ENCODE data around the gene TBC1D9. TPM values are rescaled to one million over a fixed set of nuclear protein-coding genes. Genes with fewer than 3 reads are reported as not detected.

Gene TBC1D9
- total and polyA plus RNA-seq, 10 of the 15 experiments (the other 5 are each of a cell fraction or from before 2014, with no cell fraction given) = 0.87 to 14.9 (median 7.1) TPM

- Histone ChIP-seq H3K27ac (ENCODE audit: control insufficient read depth, insufficient read depth) (no peak overlapping the region), H3K79me2 (ENCODE audit: control insufficient read depth, insufficient read depth, low read length) (no peaks in the 10 kb centered on the region), H3K9ac (ENCODE audit: control insufficient read depth, insufficient read depth, low read length) (no peak overlapping the region), H3K4me2 (ENCODE audit: control insufficient read depth, insufficient read depth) (no peak overlapping the region), H3K36me3 (ENCODE audit: control insufficient read depth in 2 of 2, insufficient read depth in 2 of 2, low read length in 1 of 2) (no peaks in the 10 kb centered on the region), H3K9me3 (replicated peaks; ENCODE audit: control insufficient read depth, insufficient read depth, low read length) (no peaks in the 10 kb centered on the region), H3K27me3 (replicated peaks in 1 of 2; ENCODE audit: control insufficient read depth in 2 of 2, insufficient read depth in 2 of 2, low read length in 1 of 2) (no peaks in the 10 kb centered on the region), H2AFZ (ENCODE audit: control insufficient read depth, low read depth, low read length) (no peak overlapping the region), H3K4me3 (no peak overlapping the region), H4K20me1 (ENCODE audit: control insufficient read depth, insufficient read depth) (no peaks in the 10 kb centered on the region), H3K4me1 (ENCODE audit: control insufficient read depth, insufficient read depth, low read length) (peaks cover 17% of the 10 kb centered on the region)
- SMC1A ChIA-PET (ENCODE audit: uncharacterized antibody, unreplicated experiment) = no interaction called here
- RAD21 ChIA-PET (ENCODE audit: unreplicated experiment) = no interaction called here
- CTCF ChIA-PET = no interaction called here
- peak; percentile 43; the same call in 1 of the 2 replicates for TF ChIP-seq RUNX3 (IDR thresholded peaks at IDR 0.05; ENCODE audit: low read length)
- TF ChIP-seq JUNB (IDR thresholded peaks at IDR 0.05) = peak; percentile 49
- no peak for TF ChIP-seq GATAD2B (conservative IDR thresholded peaks at IDR 0.05; ENCODE audit: low read depth)
- no peak for TF ChIP-seq HDGF (IDR thresholded peaks at IDR 0.05)
- FAIRE-seq (no peak), ATAC-seq (peak; percentile 62), DNase-seq (ENCODE audit: low read depth, low spot score) (no peak)
- intact Hi-C loops (cut with micrococcal nuclease; ENCODE audit: unreplicated experiment) = no loop called here
- in situ Hi-C loops (cut with MboI) = no loop called here
- WGBS (ENCODE audit: insufficient coverage, insufficient replicate concordance, low lambda C conversion rate, missing lambda C conversion rate) = 25% methylated on average over 3 of the region's 3 CpGs
- no TSS peak for BruUV-seq (replicated peaks)
- POLR2A ChIA-PET = no interaction called here
Measured at GRCh38 chr4:140726776-140727500, 29.2 kb downstream of the TBC1D9 start.

GRCh38 chr4:140725556-140725955 lies 30.6 kb downstream of the TBC1D9 start:
- Histone ChIP-seq H4K20me1 (ENCODE audit: control insufficient read depth, insufficient read depth) (no peaks in the 10 kb centered on the region), H3K79me2 (ENCODE audit: control insufficient read depth, insufficient read depth, low read length) (no peaks in the 10 kb centered on the region), H3K4me1 (ENCODE audit: control insufficient read depth, insufficient read depth, low read length) (peaks cover 27% of the 10 kb centered on the region), H3K9ac (ENCODE audit: control insufficient read depth, insufficient read depth, low read length) (no peak overlapping the region), H3K9me3 (replicated peaks; ENCODE audit: control insufficient read depth, insufficient read depth, low read length) (no peaks in the 10 kb centered on the region), H2AFZ (ENCODE audit: control insufficient read depth, low read depth, low read length) (no peak overlapping the region), H3K36me3 (ENCODE audit: control insufficient read depth in 2 of 2, insufficient read depth in 2 of 2, low read length in 1 of 2) (no peaks in the 10 kb centered on the region), H3K27ac (ENCODE audit: control insufficient read depth, insufficient read depth) (no peak overlapping the region), H3K4me2 (ENCODE audit: control insufficient read depth, insufficient read depth) (no peak overlapping the region), H3K27me3 (replicated peaks in 1 of 2; ENCODE audit: control insufficient read depth in 2 of 2, insufficient read depth in 2 of 2, low read length in 1 of 2) (no peaks in the 10 kb centered on the region), H3K4me3 (no peak overlapping the region)
- TF ChIP-seq BRCA1 (IDR thresholded peaks at IDR 0.05; ENCODE audit: low read depth, low read length) = no peak
- no peak for TF ChIP-seq SUPT20H (IDR thresholded peaks at IDR 0.05; ENCODE audit: borderline replicate concordance, control insufficient read depth, low read depth, low read length)
- no peak for TF ChIP-seq HSF1 (IDR thresholded peaks at IDR 0.05; ENCODE audit: low read depth, low read length)
- TF ChIP-seq EED (IDR thresholded peaks at IDR 0.05; ENCODE audit: low read depth) = no peak
- no peak for TF ChIP-seq IRF5 (IDR thresholded peaks at IDR 0.05; ENCODE audit: borderline replicate concordance)
- TF ChIP-seq MEF2A (IDR thresholded peaks at IDR 0.05; ENCODE audit: insufficient read depth, low read depth, low read length) = no peak
- TF ChIP-seq LARP7 (IDR thresholded peaks at IDR 0.05) = no peak
- no peak for TF ChIP-seq CHD1 (IDR thresholded peaks at IDR 0.05; ENCODE audit: low read depth, low read length)
- ChIA-PET CTCF (no interaction called here), POLR2A (no interaction called here), SMC1A (ENCODE audit: uncharacterized antibody, unreplicated experiment) (no interaction called here), RAD21 (ENCODE audit: unreplicated experiment) (no interaction called here)
- 63% methylated on average over 5 of the region's 5 CpGs for WGBS (ENCODE audit: insufficient coverage, insufficient replicate concordance, low lambda C conversion rate, missing lambda C conversion rate)
- ATAC-seq (no peak), DNase-seq (ENCODE audit: low read depth, low spot score) (no peak), FAIRE-seq (no peak)
- no TSS peak for BruUV-seq (replicated peaks)
- in situ Hi-C loops (cut with MboI) = no loop called here
- intact Hi-C loops (cut with micrococcal nuclease; ENCODE audit: unreplicated experiment) = no loop called here
